NB4 (cell line): ENCODE data around the gene USP7.

Source experiments
- CTCF ChIP-seq: IDR thresholded peaks from one replicate; pipeline ENCODE4 v1.5.1; 2012; ENCODE audit warnings: low read depth, low read length
- POLR2A ChIP-seq: IDR thresholded peaks from 2 replicates; pipeline ENCODE4 v1.6.1; 2011; ENCODE audit warnings: mild to moderate bottlenecking; ENCODE audit not compliant: insufficient read length; ENCODE audit errors: extremely low read depth

GRCh38 chr16:8920645-8921346 is 42.9 kb downstream of the USP7 start:
- TF ChIP-seq CTCF = no peak
- no peak for TF ChIP-seq POLR2A
